Peyer's patch (tissue), 4 donors: Measurements from ENCODE around the gene TBCK.

Experiments used
- CTCF ChIP-seq, 6 experiments: fragments of 450-650 bp in 4 of 6; fragments of 200-600 bp in 2 of 6; sonication (generic) in 1 of 6; IDR thresholded peaks; one replicate each; pipeline ENCODE4 v1.5.1; 2017 to 2019; ENCODE audit warnings: antibody characterized with exemption in 6 of 6, mild to moderate bottlenecking in 3 of 6, moderate library complexity in 1 of 6
- POLR2A ChIP-seq, 2 donors: fragments of 450-650 bp; IDR thresholded peaks; one replicate each; pipeline ENCODE4 v1.5.1; 2017; ENCODE audit warnings: antibody characterized with exemption in 2 of 2, mild to moderate bottlenecking in 2 of 2, moderate library complexity in 2 of 2

- TF ChIP-seq CTCF (IDR thresholded peaks at IDR 0.05) (no peak), POLR2A (IDR thresholded peaks at IDR 0.05) (no peak)
These were observed 24.3 kb downstream of the TBCK start for GRCh38 chr4:106291678-106292077.
